NCI-H187 (cell line): ENCODE data around the gene C10orf105.

Experiments
- DNase-seq, 2 experiments: peaks; one replicate each; lab custom pipeline; 2025; lab: John Stamatoyannopoulos, UW

C10orf105 gene

GRCh38 chr10:71675295-71675970, 44.1 kb downstream of the C10orf105 start:
- DNase-seq = no peak

- DNase-seq = no peak
These were observed 47.3 kb downstream of the C10orf105 start for GRCh38 chr10:71671994-71672946.

GRCh38 chr10:71667387-71667752, 52.2 kb downstream of the C10orf105 start:
- no peak for DNase-seq

- no peak for DNase-seq
These were observed 52.8 kb downstream of the C10orf105 start for GRCh38 chr10:71666639-71667386.

- no peak for DNase-seq
These were observed 54.1 kb downstream of the C10orf105 start for GRCh38 chr10:71665456-71665855.

GRCh38 chr10:71664585-71664984, 55.0 kb downstream of the C10orf105 start:
- DNase-seq = no peak

- no peak for DNase-seq
These were observed 56.3 kb downstream of the C10orf105 start for GRCh38 chr10:71663311-71663710.

- DNase-seq = no peak
These were observed 57.7 kb downstream of the C10orf105 start for GRCh38 chr10:71661779-71662336.
